Measurements from ENCODE around the gene BTN1A1. TPM values are rescaled to one million over a fixed set of nuclear protein-coding genes. Genes with fewer than 3 reads are reported as not detected.

Gene BTN1A1
- total RNA-seq, 1 experiment from 2014 or later, result not detected

DNA sequence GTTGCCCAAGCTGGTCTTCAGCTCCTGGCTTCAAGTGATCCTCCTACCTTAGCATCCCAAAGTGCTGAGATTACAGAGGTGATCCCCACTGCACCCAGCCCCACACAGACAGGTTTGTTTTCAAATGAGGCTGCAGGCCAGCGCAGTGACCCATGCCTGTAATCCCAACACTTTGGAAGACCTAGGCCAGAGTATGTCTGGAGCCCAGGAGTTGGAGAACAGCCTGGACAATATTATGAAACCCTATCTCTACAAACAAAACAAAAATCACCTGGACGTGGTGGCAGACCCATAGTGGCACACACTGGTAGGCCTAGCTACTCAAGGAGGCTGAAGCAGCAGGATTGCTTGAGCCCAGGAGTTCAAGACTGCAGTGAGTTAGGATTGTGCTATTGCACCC is 30.1 kb downstream of the BTN1A1 start:
- Histone ChIP-seq H3K27me3 (replicated peaks) (no peaks in the 10 kb centered on the region), H3K4me3 (no peak overlapping the region), H3K27ac (no peak overlapping the region), H3K4me1 (replicated peaks) (peaks cover 17% of the 10 kb centered on the region), H3K36me3 (no peaks in the 10 kb centered on the region), H3K9me3 (replicated peaks) (no peaks in the 10 kb centered on the region)
- DNase-seq (ENCODE audit: low read depth in 1 of 2, low spot score in 2 of 2), result no peak

DNA sequence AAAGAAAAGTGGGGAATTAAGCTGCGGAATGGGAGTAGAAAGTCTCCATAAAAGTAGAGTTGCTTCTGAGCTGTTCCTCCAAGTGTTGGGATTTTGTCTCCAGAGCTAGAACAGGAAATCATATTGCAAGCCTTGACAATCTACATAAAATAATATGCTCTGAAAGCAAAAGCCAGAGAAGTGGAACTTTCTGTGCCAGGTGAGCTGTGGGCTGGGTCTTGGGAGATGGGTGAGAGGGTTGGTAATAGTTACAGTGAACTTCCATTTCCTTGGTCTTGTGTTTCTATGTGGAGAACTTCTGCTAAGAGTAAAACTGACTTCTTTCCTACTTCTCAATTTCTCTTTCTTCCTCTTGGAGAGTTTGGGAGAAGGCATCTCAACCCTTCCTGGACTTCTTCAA is 31.8 kb downstream of the BTN1A1 start:
- Histone ChIP-seq H3K4me3 (no peak overlapping the region), H3K4me1 (replicated peaks) (peaks cover 22% of the 10 kb centered on the region), H3K36me3 (no peaks in the 10 kb centered on the region), H3K27ac (no peak overlapping the region), H3K9me3 (replicated peaks) (no peaks in the 10 kb centered on the region), H3K27me3 (replicated peaks) (no peaks in the 10 kb centered on the region)
- no peak for DNase-seq (ENCODE audit: low read depth in 1 of 2, low spot score in 2 of 2)

DNA sequence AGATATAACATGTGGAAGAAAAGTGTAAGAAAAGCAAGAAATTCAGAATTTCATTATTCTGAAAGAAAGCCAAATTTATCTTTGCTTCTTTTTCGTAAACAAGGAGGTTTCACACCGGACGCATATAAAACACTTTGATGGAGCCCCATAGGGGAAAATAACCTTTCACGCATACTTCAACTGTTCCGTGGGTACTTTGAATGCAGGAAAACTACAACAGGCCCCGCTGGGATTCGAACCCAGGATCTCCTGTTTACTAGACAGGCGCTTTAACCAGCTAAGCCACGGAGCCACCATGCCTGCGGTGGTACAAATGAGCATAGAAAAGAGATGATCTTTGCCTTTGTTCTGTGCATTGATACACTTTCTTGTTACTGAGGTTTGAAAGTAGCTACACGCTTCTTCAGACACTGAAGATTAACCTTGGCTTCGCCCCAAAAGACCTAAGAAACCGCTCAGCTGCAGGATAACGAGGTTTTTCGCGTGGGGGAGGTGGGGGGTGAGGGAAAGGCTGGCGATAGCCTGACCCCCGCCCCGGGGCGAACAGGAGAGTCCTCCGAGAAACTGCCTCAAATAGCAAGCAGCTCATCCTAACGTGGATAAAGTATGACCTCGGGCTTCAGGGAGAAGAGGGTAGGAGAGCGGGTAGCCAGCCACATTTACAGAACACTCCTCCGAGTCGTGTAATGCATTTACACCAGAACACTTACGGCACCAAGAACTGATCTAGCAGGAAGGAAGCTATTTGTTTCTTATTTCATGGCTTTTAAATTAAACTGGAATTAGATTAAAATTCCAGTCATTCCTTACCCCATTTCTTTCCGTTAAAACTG is 32.8 kb downstream of the BTN1A1 start:
- peak overlapping the region; percentile 65 for H3K27ac ChIP-seq
- H3K27me3 ChIP-seq (replicated peaks), result no peaks in the 10 kb centered on the region
- DNase-seq (ENCODE audit: low read depth in 1 of 2, low spot score in 2 of 2), result peak; percentile 91 to 98
- peaks cover 25% of the 10 kb centered on the region for H3K4me1 ChIP-seq (replicated peaks)
- H3K4me3 ChIP-seq, result peak overlapping the region; percentile 51
- no peaks in the 10 kb centered on the region for H3K36me3 ChIP-seq
- no peaks in the 10 kb centered on the region for H3K9me3 ChIP-seq (replicated peaks)

DNA sequence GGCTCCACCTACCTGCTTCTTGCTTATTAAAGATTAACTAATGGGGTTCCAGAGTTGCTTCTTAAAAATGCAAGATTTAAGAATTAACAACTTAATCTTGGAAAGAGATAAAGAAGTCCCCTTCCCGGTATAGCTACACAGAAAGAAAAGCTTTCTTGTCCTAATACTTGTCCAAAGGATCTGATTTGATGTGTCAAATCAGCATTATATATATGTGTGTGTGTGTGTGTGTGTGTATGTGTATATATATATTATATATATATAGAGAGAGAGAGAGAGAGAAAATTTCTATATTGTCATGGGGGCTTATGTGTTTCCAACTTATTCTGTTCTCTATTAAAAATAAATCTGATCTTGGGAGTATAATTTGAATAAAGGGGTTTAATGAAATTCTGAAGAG is 33.4 kb downstream of the BTN1A1 start:
- Histone ChIP-seq H3K9me3 (replicated peaks) (no peaks in the 10 kb centered on the region), H3K4me3 (peak overlapping the region; percentile 51), H3K27me3 (replicated peaks) (no peaks in the 10 kb centered on the region), H3K36me3 (0 out of 2 replicates have a peak, but pooled peaks cover 3% of the 10 kb centered on the region), H3K27ac (peak overlapping the region; percentile 65), H3K4me1 (replicated peaks) (peaks cover 25% of the 10 kb centered on the region)
- DNase-seq (ENCODE audit: low read depth in 1 of 2, low spot score in 2 of 2), result no peak

DNA sequence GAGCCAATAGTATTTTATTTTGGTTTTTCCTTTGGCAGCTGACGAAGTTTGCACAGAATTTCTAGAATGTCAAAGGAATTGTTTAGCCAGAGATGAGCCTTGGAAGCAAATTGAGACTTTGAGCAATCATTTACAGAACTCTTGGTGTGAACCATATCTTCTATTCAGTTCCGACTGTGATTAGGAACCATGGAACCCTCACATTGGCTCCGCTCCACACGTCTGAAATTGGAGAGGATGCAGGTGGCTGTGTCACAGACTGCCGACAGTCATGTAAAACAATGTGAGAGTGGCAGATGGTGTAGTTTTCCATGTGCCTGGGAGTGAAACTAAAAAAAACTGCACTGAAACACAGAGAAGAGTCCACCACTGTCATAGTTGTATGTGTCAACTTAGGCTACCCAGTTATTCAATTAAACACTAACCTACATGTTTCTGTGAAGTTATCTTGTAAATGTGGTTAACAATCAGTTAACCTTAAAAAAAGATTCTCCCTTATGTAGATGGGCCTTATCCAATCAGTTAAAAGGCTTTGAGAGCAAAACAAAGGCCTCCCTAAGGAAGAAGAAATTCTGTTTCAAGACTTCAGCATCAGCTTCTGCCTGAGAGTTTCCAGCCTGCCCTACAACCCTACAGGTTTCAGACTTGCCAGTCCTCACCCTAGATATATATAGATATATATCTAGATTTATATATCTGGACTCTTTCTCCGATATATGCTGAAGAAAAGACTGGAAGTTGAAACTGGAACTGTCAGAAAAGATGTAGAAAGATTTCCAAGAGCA is 34.8 kb downstream of the BTN1A1 start:
- Histone ChIP-seq H3K9me3 (replicated peaks) (no peaks in the 10 kb centered on the region), H3K4me1 (replicated peaks) (peaks cover 25% of the 10 kb centered on the region), H3K27me3 (replicated peaks) (no peaks in the 10 kb centered on the region), H3K27ac (no peak overlapping the region), H3K36me3 (peaks cover 6% of the 10 kb centered on the region), H3K4me3 (no peak overlapping the region)
- no peak for DNase-seq (ENCODE audit: low read depth in 1 of 2, low spot score in 2 of 2)

DNA sequence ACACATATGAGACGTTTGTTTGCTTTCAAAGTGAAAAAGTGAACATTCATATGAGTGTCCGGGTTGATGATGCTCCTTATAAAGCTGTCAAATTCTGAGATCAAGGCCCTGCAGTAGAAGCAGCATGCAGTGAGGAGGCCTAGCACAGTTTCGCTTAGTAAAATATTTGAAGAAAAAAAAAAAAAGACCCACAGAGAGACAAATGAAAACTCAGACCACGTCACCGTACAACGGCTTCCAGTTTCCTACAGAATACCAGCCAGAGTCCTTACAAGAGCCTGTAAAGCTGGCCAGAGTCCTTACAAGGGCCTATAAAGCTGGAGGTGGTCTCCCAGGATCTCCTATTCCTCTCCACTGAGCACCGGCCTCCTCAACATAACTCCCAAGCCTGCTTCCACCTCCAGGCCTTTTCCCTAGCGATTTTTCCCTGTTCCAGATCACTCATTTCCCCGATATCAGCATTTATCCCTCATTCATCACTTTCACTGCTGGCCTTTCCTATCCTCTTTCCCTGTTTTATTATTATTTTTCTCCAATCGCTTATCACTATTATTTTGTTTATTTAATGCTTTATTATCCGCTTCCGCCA is 36.6 kb downstream of the BTN1A1 start:
- no peaks in the 10 kb centered on the region for H3K27me3 ChIP-seq (replicated peaks)
- H3K9me3 ChIP-seq (replicated peaks), result no peaks in the 10 kb centered on the region
- H3K4me1 ChIP-seq (replicated peaks), result peaks cover 25% of the 10 kb centered on the region
- peak overlapping the region; percentile 71 for H3K4me3 ChIP-seq
- peak overlapping the region; percentile 89 for H3K27ac ChIP-seq
- peak; percentile 61 to 76 for DNase-seq (ENCODE audit: low read depth in 1 of 2, low spot score in 2 of 2)
- H3K36me3 ChIP-seq, result peaks cover 19% of the 10 kb centered on the region

DNA sequence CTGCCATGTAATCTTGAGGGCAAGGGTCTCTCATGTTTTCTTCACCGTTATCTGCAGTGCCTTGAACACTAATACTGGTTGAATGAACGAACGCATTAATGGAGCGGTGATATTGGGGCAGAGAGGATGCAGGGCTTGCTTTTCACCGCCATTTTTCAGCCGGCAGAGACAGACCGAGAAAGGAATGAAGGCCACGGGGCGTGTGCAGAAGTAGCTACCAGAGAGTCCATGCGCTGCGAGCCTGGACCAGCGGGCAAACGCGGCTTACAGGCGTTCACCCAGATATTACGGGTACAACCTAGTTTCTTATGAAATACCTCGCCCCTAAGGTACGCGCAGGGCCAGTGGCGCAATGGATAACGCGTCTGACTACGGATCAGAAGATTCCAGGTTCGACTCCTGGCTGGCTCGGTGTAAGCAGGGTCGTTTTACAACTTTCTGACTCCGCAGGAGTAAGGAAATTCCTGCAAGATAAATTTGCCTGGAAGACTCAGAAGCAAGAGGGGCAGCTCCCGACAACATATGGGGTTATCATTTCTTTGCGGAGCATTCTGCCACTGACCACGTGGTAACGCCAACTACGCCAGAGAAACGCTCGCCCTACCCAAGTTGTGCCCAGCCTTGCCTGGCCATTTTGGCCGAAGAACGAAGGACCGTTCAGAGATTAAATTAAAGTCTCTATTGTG is 37.2 kb downstream of the BTN1A1 start:
- H3K27me3 ChIP-seq (replicated peaks), result no peaks in the 10 kb centered on the region
- peak overlapping the region; percentile 89 for H3K27ac ChIP-seq
- DNase-seq (ENCODE audit: low read depth in 1 of 2, low spot score in 2 of 2), result peak; percentile 95
- H3K9me3 ChIP-seq (replicated peaks), result no peaks in the 10 kb centered on the region
- H3K4me3 ChIP-seq, result peak overlapping the region; percentile 71
- H3K36me3 ChIP-seq, result peaks cover 22% of the 10 kb centered on the region
- H3K4me1 ChIP-seq (replicated peaks), result peaks cover 22% of the 10 kb centered on the region

DNA sequence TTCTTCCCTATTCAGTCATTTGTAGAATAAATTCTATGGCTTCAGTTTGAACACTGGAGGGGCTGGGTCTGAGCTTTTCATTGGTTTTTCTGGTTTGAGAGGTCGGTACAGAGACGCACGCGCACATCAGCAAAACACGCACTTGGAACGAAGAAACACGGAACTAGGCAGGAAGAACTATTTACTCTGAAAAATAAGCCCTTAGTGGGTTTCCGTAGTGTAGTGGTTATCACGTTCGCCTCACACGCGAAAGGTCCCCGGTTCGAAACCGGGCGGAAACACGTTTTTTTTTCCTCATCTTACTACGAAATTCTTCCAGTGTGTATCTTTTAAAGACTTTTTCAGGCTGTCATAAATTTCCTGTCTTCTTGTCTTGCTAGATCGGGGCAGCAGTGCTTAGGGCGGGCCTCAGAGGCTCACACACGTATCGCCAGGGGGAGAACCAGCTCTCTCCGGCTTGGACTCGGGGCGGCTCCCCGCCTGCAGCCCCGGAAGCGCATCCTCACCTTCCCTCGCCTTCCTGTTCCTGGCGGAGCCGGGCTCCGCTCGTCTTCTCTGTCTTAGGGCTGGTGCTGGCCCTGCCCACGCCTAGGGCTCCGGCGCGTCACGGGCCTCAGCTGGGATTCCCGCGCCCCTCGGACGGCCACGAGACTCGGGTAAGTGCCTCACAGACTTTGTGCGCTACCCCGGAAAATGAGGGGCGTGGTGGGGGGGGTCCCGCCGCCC is 37.9 kb downstream of the BTN1A1 start, which contains the start of gene HMGN4:
Gene HMGN4 (plus strand): TSS at position 521 of the 726 bp plus-strand sequence. CDS start 6,841 bp downstream, outside the sequence.
- H3K4me1 ChIP-seq (replicated peaks), result peaks cover 19% of the 10 kb centered on the region
- H3K27ac ChIP-seq, result peak within 1 kb of the TSS; percentile 89
- DNase-seq (ENCODE audit: low read depth in 1 of 2, low spot score in 2 of 2), result peak; percentile 89 to 96
- H3K4me3 ChIP-seq, result peak within 1 kb of the TSS; percentile 71
- H3K36me3 ChIP-seq, result peaks cover 29% of the 10 kb centered on the region
- no peaks in the 10 kb centered on the region for H3K9me3 ChIP-seq (replicated peaks)
- H3K27me3 ChIP-seq (replicated peaks), result no peaks in the 10 kb centered on the region

DNA sequence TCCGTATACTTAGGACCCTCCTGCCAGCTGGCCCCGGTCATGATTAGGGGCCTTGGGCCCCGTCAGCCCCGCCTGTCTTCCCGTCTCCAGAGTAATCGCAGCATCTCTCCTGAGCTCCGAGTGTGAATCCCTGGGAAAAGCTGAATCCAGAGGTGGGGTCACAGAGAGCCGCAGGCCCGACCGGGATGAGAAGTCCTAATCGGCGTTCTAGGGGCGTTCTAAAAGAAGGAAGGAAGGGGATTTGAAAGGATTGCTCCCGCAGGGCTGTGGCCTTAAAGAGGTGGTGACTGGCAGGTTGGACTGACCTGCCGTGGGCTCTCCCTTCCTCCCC is 38.4 kb downstream of the BTN1A1 start:
- DNase-seq (ENCODE audit: low read depth in 1 of 2, low spot score in 2 of 2), result no peak
- H3K27ac ChIP-seq, result peak overlapping the region; percentile 89
- peak overlapping the region; percentile 71 for H3K4me3 ChIP-seq
- H3K36me3 ChIP-seq, result peaks cover 30% of the 10 kb centered on the region
- no peaks in the 10 kb centered on the region for H3K9me3 ChIP-seq (replicated peaks)
- H3K27me3 ChIP-seq (replicated peaks), result no peaks in the 10 kb centered on the region
- H3K4me1 ChIP-seq (replicated peaks), result peaks cover 19% of the 10 kb centered on the region

DNA sequence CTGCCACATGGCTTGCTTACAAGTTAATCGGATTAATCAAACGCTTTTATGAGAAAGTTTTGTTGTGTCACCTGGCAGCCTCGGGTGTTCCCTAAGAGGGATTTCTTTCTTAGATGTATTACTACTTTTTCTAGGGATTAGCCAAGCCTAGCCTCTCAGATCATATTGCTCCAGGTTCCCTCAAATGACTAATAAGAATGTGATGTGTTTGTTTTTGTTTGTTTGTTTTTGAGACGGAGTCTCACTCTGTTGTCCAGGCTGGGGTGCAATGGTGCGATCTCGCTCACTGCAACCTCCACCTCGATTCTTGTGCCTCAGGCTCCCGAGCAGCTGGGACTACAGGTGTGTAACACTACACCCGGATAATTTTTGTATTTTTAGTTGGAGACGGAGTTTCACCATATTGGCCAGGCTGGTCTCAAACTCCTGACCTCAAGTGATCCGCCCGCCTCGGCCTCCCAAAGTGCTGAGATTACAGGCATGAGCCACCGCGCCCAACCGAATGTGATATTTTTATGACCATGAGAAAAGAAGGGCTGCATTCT is 39.0 kb downstream of the BTN1A1 start:
- DNase-seq (ENCODE audit: low read depth in 1 of 2, low spot score in 2 of 2), result peak in 1 of 2 experiments; percentile 36
- Histone ChIP-seq H3K27ac (peak overlapping the region; percentile 89), H3K36me3 (peaks cover 33% of the 10 kb centered on the region), H3K4me3 (peak overlapping the region; percentile 71), H3K9me3 (replicated peaks) (no peaks in the 10 kb centered on the region), H3K4me1 (replicated peaks) (peaks cover 15% of the 10 kb centered on the region), H3K27me3 (replicated peaks) (no peaks in the 10 kb centered on the region)

DNA sequence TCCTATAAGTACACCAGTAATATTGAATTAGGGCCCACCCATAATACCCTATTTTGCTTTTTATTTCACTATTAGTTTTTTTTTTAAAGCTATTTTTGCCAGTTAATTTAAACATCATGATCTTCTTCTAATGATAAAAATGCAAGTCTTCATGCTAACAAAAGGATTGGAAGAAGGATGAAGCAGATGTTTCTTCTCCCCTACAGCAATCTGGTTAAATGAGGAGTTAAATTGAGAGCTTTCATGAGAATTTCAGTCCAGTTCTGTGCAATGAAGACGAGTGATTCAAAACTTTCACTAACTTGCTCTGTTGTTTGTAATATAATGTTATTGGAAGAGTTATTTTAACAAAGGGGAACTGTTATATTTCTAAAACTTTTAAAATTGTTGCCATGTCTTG is 41.5 kb downstream of the BTN1A1 start:
- Histone ChIP-seq H3K27me3 (replicated peaks) (no peaks in the 10 kb centered on the region), H3K9me3 (replicated peaks) (no peaks in the 10 kb centered on the region), H3K4me3 (no peak overlapping the region), H3K36me3 (peaks cover 55% of the 10 kb centered on the region), H3K4me1 (replicated peaks) (peaks cover 5% of the 10 kb centered on the region; the same call in 1 of the 2 replicates), H3K27ac (no peak overlapping the region)
- no peak for DNase-seq (ENCODE audit: low read depth in 1 of 2, low spot score in 2 of 2)

DNA sequence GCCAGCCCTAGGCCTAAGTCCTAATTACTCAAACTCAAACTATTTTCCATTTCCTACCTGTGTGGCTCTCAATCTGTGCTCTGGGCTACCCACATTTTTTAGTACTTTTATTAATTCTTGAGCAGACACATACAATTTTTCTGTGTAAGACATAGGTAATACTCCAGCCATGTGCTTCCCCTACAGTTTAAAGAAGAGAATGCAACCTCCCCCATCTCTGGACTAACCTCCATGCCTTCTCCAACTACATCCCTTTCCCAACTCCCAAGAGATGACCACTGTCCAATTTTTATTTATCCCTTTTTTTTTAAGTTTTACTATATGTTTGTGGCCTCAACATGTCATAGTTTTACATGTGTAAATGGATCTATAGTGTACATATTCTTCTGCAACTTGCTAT is 43.9 kb downstream of the BTN1A1 start:
- no peak overlapping the region for H3K27ac ChIP-seq
- H3K9me3 ChIP-seq (replicated peaks), result no peaks in the 10 kb centered on the region
- H3K4me3 ChIP-seq, result no peak overlapping the region
- H3K36me3 ChIP-seq, result peaks cover 52% of the 10 kb centered on the region
- H3K27me3 ChIP-seq (replicated peaks), result no peaks in the 10 kb centered on the region
- no peak for DNase-seq (ENCODE audit: low read depth in 1 of 2, low spot score in 2 of 2)
- no peaks in the 10 kb centered on the region for H3K4me1 ChIP-seq (replicated peaks)

DNA sequence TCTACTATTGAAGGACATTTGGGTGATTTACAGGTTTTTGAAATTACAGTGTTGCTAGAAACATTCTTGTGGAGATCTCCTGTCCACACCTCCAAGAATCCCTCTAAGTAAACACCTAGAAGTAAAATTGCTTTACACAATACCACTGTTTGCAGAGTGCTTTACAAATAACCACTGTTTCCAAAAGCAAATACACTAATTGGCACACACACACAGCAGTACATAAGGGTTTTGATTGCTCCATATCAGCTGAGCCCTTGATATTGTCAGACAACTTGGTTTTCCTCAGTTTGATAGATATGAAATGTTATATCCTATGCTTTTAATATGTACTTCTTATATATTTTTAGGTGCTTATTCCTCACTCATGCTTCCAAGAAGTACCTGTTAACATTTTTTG is 44.4 kb downstream of the BTN1A1 start:
- DNase-seq (ENCODE audit: low read depth in 1 of 2, low spot score in 2 of 2), result no peak
- Histone ChIP-seq H3K27me3 (replicated peaks) (no peaks in the 10 kb centered on the region), H3K9me3 (replicated peaks) (no peaks in the 10 kb centered on the region), H3K27ac (no peak overlapping the region), H3K4me1 (replicated peaks) (no peaks in the 10 kb centered on the region), H3K36me3 (peaks cover 52% of the 10 kb centered on the region), H3K4me3 (no peak overlapping the region)
